Esophagus muscularis mucosa (tissue), 4 donors: ENCODE measurements around the gene UBN2. TPM values are rescaled to one million over a fixed set of nuclear protein-coding genes. Genes with fewer than 3 reads are reported as not detected.
"Not testable (repeated sequence)": the region's sequence is repeated elsewhere in the genome, so short reads cannot be mapped to it uniquely, and the experiment has no call there.

Source experiments
- DNase-seq: peaks from one replicate; pipeline ENCODE4 v3.0.0-alpha.2; 2017; ENCODE audit errors: extremely low spot score
- H3K27ac ChIP-seq, 4 donors: fragments of 200-600 bp; sonication (generic); replicated peaks in 1 of 4; 1 replicate in 3 of 4; 2 replicates in 1 of 4; pipeline ENCODE4 v1.5.1; 2016 to 2019; ENCODE audit warnings: mild to moderate bottlenecking in 1 of 4
- H3K27me3 ChIP-seq, 4 donors: fragments of 200-600 bp; sonication (generic); one replicate each; pipeline versions ENCODE4 v1.5.1 to v1.6.0; 2016 to 2019
- H3K36me3 ChIP-seq, 4 donors: fragments of 200-600 bp; sonication (generic); one replicate each; pipeline ENCODE4 v1.5.1; 2016 to 2019
- H3K4me1 ChIP-seq, 4 donors: fragments of 200-600 bp; sonication (generic); one replicate each; pipeline ENCODE4 v1.5.1; 2016 to 2019
- H3K4me3 ChIP-seq, 4 donors: fragments of 200-600 bp; sonication (generic); 1 replicate in 2 of 4; 2 replicates in 2 of 4; pipeline ENCODE4 v1.5.1; 2016 to 2019; ENCODE audit warnings: mild to moderate bottlenecking in 4 of 4, moderate library complexity in 1 of 4
- H3K9me3 ChIP-seq, 4 donors: fragments of 200-600 bp; sonication (generic); 1 replicate in 3 of 4; 2 replicates in 1 of 4; pipeline ENCODE4 v1.5.1; 2016 to 2019
- CTCF ChIP-seq, 3 experiments: fragments of 200-600 bp in 2 of 3; fragments of 450-650 bp in 1 of 3; sonication (generic) in 2 of 3; IDR thresholded peaks; one replicate each; pipeline ENCODE4 v1.5.1; 2017 to 2019; ENCODE audit warnings: antibody characterized with exemption in 3 of 3, mild to moderate bottlenecking in 2 of 3, moderate library complexity in 1 of 3
- EP300 ChIP-seq: sonication (generic); formaldehyde crosslinking; IDR thresholded peaks from one replicate; pipeline ENCODE4 v1.6.1; 2017; ENCODE audit warnings: antibody characterized with exemption
- POLR2A ChIP-seq: fragments of 450-650 bp; IDR thresholded peaks from one replicate; pipeline ENCODE4 v1.6.1; 2017; ENCODE audit warnings: antibody characterized with exemption, moderate library complexity, mild to moderate bottlenecking, low read depth
- POLR2AphosphoS5 ChIP-seq, 2 donors: sonication (generic); formaldehyde crosslinking; IDR thresholded peaks; one replicate each; pipeline ENCODE4 v1.6.1; 2017; ENCODE audit warnings: antibody characterized with exemption in 2 of 2
- WGBS: methylation state at CpG from one replicate; pipeline ENCODE4 v1.1.5; 2018; 5-methylcytosine and 5-hydroxymethylcytosine counted together
- intact Hi-C: fragments of 100-400 bp; cut with DNase I; formaldehyde crosslinking; loops from one replicate; pipeline ENCODE4 v1.15.1; 2023
- total RNA-seq, 4 donors: library from RNA; depleted of rRNA; stranded (reverse); fragments of >200 nt; gene quantifications; one replicate each; pipeline versions ENCODE4 v1.1.0 to v1.2.1, GENCODE V29; 2016

UBN2 gene
- total RNA-seq, 4 donors from 2014 or later: 8.9 to 15.0 (median 10.8) TPM

GRCh38 chr7:139328375-139328774 lies 97.3 kb downstream of the UBN2 start:
- DNase-seq: no peak
- WGBS: 69% methylated on average over 2 of the region's 2 CpGs
- Histone ChIP-seq H3K4me3 (no peak overlapping the region), H3K27ac (no peak overlapping the region), H3K4me1 (no peaks in the 10 kb centered on the region), H3K36me3 (no peaks in the 10 kb centered on the region), H3K27me3 (no peaks in the 10 kb centered on the region), H3K9me3 (no peaks in the 10 kb centered on the region)
- intact Hi-C loops: no loop called here
- TF ChIP-seq CTCF (IDR thresholded peaks at IDR 0.05) (no peak), POLR2AphosphoS5 (IDR thresholded peaks at IDR 0.05) (no peak), POLR2A (no peak), EP300 (no peak)

GRCh38 chr7:139329119-139329518 lies 98.1 kb downstream of the UBN2 start:
- Histone ChIP-seq H3K27ac (no peak overlapping the region), H3K36me3 (no peaks in the 10 kb centered on the region), H3K4me1 (no peaks in the 10 kb centered on the region), H3K9me3 (no peaks in the 10 kb centered on the region), H3K4me3 (no peak overlapping the region), H3K27me3 (no peaks in the 10 kb centered on the region)
- TF ChIP-seq POLR2A: no peak
- TF ChIP-seq EP300: no peak
- TF ChIP-seq CTCF (IDR thresholded peaks at IDR 0.05): no peak
- TF ChIP-seq POLR2AphosphoS5 (IDR thresholded peaks at IDR 0.05): no peak
- DNase-seq: no peak
- WGBS: 58% methylated on average over 2 of the region's 2 CpGs
- intact Hi-C loops: no loop called here

DNA sequence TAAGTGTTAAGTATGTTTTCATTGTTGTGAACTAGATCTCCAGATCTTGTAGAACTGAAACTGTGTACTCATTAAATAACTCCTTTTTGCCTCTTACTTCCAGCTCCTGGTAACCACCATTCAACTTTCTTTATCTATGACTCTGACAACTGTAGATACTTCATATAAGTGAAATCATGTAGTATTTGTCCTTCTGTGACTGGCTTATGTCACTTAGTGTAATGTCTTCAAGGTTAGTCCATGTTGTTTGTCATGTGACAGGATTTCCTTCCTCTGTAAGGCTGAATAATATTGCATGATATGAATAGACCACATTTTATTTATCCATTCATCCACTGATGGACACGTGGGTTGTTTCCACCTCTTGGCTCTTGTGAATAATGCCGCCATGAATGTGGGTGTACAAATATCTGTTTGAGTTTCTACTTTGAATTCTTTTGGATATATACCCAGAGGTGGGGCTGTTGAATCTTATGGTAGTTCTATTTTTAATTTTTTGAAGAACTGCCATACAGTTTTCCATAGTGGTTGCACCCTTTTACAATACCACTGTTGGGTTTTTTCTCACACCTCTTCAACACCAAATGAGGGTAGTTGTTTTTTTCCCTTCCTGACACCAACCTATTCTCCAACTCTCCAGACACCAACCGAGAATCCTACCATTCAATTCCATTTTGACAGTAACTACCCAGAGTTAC lies 99.4 kb downstream of the UBN2 start:
- Histone ChIP-seq H3K9me3 (no peaks in the 10 kb centered on the region), H3K36me3 (no peaks in the 10 kb centered on the region), H3K27ac (no peak overlapping the region), H3K27me3 (no peaks in the 10 kb centered on the region), H3K4me1 (no peaks in the 10 kb centered on the region), H3K4me3 (no peak overlapping the region)
- WGBS: 89% methylated on average over 3 of the region's 3 CpGs
- intact Hi-C loops: no loop called here
- DNase-seq: no peak
- TF ChIP-seq CTCF (IDR thresholded peaks at IDR 0.05) (no peak), POLR2AphosphoS5 (IDR thresholded peaks at IDR 0.05) (no peak), EP300 (no peak), POLR2A (no peak)

DNA sequence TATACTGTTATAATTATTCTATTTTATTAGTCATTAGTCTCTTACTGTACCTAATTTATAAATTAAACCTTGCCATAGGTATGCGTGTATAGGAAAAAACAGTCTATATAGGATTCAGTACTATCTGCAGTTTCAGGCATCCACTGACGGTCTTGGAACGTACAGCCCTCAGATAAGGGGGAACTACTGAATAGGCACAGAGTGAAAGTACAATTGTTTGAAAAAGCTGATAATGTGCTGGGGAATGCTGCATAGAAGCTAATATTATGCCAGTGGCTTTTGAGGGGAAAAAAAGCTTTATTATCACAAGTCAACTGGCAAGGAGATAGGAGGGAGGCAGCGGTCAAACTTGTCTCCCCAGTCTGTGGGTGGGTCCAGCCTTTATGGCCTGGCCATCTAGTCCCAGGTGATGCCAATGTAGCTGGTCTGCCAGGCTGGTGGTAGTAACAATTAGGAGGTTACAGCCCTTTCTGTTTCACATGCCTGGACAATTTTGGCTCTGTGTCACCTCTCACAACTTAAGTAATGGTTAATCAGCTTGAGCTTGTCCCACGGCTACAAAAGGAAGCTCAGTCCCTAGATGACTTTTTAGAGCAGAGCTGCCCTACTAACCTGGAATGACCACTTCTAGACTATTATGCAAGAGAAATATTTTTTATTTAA lies 101.8 kb downstream of the UBN2 start:
- TF ChIP-seq CTCF (IDR thresholded peaks at IDR 0.05): no peak
- TF ChIP-seq EP300: no peak
- TF ChIP-seq POLR2A: no peak
- TF ChIP-seq POLR2AphosphoS5 (IDR thresholded peaks at IDR 0.05): no peak
- no peaks in the 10 kb centered on the region for H3K27me3 ChIP-seq

DNA sequence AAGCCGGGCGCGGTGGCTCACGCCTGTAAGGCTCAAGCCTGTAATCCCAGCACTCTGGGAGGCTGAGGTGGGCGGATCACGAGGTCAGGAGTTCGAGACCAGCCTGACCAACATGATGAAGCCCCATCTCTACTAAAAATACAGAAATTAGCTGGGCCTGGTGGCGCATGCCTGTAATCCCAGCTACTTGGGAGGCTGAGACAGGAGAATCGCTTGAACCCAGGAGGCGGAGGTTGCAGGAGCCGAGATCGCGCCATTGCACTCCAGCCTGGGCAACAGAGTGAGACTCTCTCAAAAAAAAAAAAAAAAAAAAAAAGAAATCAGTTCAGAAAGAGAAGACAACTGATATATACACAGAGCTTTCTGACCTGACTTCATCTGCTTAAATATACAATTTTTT lies 102.4 kb downstream of the UBN2 start:
- intact Hi-C loops, H3K4me3 ChIP-seq, DNase-seq, H3K27me3 ChIP-seq, H3K36me3 ChIP-seq, H3K4me1 ChIP-seq, H3K9me3 ChIP-seq, H3K27ac ChIP-seq: not testable (repeated sequence)
- WGBS: 97% methylated on average over 13 of the region's 13 CpGs

More for the DNA sequence above, 101.8 kb downstream of the UBN2 start:
- Histone ChIP-seq H3K36me3 (no peaks in the 10 kb centered on the region), H3K4me3 (no peak overlapping the region), H3K4me1 (no peaks in the 10 kb centered on the region), H3K9me3 (no peaks in the 10 kb centered on the region), H3K27ac (no peak overlapping the region)
- intact Hi-C loops: no loop called here
- no peak for DNase-seq
- WGBS: 85% methylated on average over 5 of the region's 5 CpGs
